HEK293 (cell line): ENCODE results near the gene PIK3C2G.

Experiments
- CTCF ChIA-PET: fragments of 350-600 bp; formaldehyde crosslinking; extraction: SDS; loops from one replicate; lab custom pipeline; 2021; ENCODE audit warnings: antibody characterized with exemption; lab: Yijun Ruan, JAX
- POLR2A ChIA-PET: fragments of 300-600 bp; formaldehyde crosslinking; extraction: SDS; loops from one replicate; lab custom pipeline; 2020; ENCODE audit warnings: antibody characterized with exemption, inconsistent platforms; lab: Yijun Ruan, JAX
- H3K27ac ChIP-seq: fragments of 200-500 bp; sonication (Bioruptor generic); 2 replicates; pipeline ENCODE4 v1.5.1; 2014; ENCODE audit warnings: low read depth, low read length, control low read depth, inconsistent platforms; ENCODE audit errors: extremely low read depth
- H3K36me3 ChIP-seq, 2 experiments: fragments of 200-500 bp in 1 of 2; sonication (Bioruptor generic) in 1 of 2; 1 replicate in 1 of 2; 2 replicates in 1 of 2; pipeline ENCODE4 v1.5.1; 2014 to 2017; ENCODE audit warnings: inconsistent platforms in 2 of 2, low read length in 2 of 2; ENCODE audit not compliant: control insufficient read depth in 2 of 2, insufficient read depth in 1 of 2
- H3K4me1 ChIP-seq: fragments of 200-500 bp; sonication (Bioruptor generic); 2 replicates; pipeline ENCODE4 v1.5.1; 2014; ENCODE audit warnings: mild to moderate bottlenecking, low read length, inconsistent platforms; ENCODE audit not compliant: control insufficient read depth, insufficient read depth
- H3K4me3 ChIP-seq: 2 replicates; pipeline ENCODE4 v1.5.1; 2011; ENCODE audit warnings: low read depth, mild to moderate bottlenecking, control low read depth, low read length, moderate library complexity
- H3K9me3 ChIP-seq: fragments of 200-500 bp; sonication (Bioruptor generic); 2 replicates; pipeline ENCODE4 v1.5.1; 2014; ENCODE audit warnings: low read depth, low read length, inconsistent platforms; ENCODE audit not compliant: control insufficient read depth, insufficient read depth
- BCL11B ChIP-seq: fragments of 450-650 bp; formaldehyde crosslinking; IDR thresholded peaks from 2 replicates; pipeline ENCODE4 v1.5.1; 2016; ENCODE audit warnings: low read depth, missing biosample characterization, missing genetic modification characterization
- GLI2 ChIP-seq: fragments of 450-650 bp; formaldehyde crosslinking; IDR thresholded peaks from 2 replicates; pipeline ENCODE4; 2017; ENCODE audit warnings: missing biosample characterization, missing genetic modification characterization, low read depth, borderline replicate concordance
- IKZF3 ChIP-seq: fragments of 450-650 bp; IDR thresholded peaks from 2 replicates; pipeline ENCODE4 v1.5.0; 2018; ENCODE audit warnings: missing biosample characterization, mild to moderate bottlenecking, missing genetic modification characterization, moderate library complexity
- KLF1 ChIP-seq: fragments of 450-650 bp; formaldehyde crosslinking; IDR thresholded peaks from 2 replicates; pipeline ENCODE4 v1.5.1; 2016; ENCODE audit warnings: missing biosample characterization, missing genetic modification characterization
- OSR2 ChIP-seq: fragments of 450-650 bp; formaldehyde crosslinking; IDR thresholded peaks from 2 replicates; pipeline ENCODE4 v1.5.1; 2016; ENCODE audit warnings: missing biosample characterization, missing genetic modification characterization
- ZEB2 ChIP-seq: fragments of 450-650 bp; formaldehyde crosslinking; IDR thresholded peaks from 2 replicates; pipeline ENCODE4 v1.5.1; 2016; ENCODE audit warnings: missing biosample characterization, missing genetic modification characterization
- ZNF184 ChIP-seq: fragments of 450-650 bp; IDR thresholded peaks from 2 replicates; pipeline ENCODE4 v1.5.1; 2018; ENCODE audit warnings: missing biosample characterization, mild to moderate bottlenecking, missing genetic modification characterization
- ZNF214 ChIP-seq: fragments of 450-650 bp; formaldehyde crosslinking; IDR thresholded peaks from 2 replicates; pipeline ENCODE4 v1.5.1; 2017; ENCODE audit warnings: missing biosample characterization, mild to moderate bottlenecking, missing genetic modification characterization, borderline replicate concordance
- ZNF221 ChIP-seq: fragments of 450-650 bp; formaldehyde crosslinking; IDR thresholded peaks from 2 replicates; pipeline ENCODE4 v1.5.1; 2017; ENCODE audit warnings: missing biosample characterization, missing genetic modification characterization, borderline replicate concordance
- ZNF239 ChIP-seq: fragments of 450-650 bp; formaldehyde crosslinking; IDR thresholded peaks from 2 replicates; pipeline ENCODE4 v1.5.1; 2016; ENCODE audit warnings: missing biosample characterization, missing genetic modification characterization
- ZNF248 ChIP-seq: fragments of 450-650 bp; formaldehyde crosslinking; IDR thresholded peaks from 2 replicates; pipeline ENCODE4 v1.5.1; 2017; ENCODE audit warnings: missing biosample characterization, missing genetic modification characterization
- ZNF37A ChIP-seq: fragments of 450-650 bp; IDR thresholded peaks from 2 replicates; pipeline ENCODE4 v1.5.1; 2018; ENCODE audit warnings: missing biosample characterization, missing genetic modification characterization
- ZNF391 ChIP-seq: fragments of 450-650 bp; formaldehyde crosslinking; IDR thresholded peaks from 2 replicates; pipeline ENCODE4 v1.5.1; 2016; ENCODE audit warnings: low read depth, missing biosample characterization, missing genetic modification characterization, borderline replicate concordance
- ZNF473 ChIP-seq: fragments of 450-650 bp; formaldehyde crosslinking; IDR thresholded peaks from 2 replicates; pipeline ENCODE4 v1.5.1; 2017; ENCODE audit warnings: missing biosample characterization, missing genetic modification characterization
- ZNF529 ChIP-seq: fragments of 450-650 bp; formaldehyde crosslinking; IDR thresholded peaks from 2 replicates; pipeline ENCODE4 v1.5.1; 2017; ENCODE audit warnings: missing genetic modification characterization, missing biosample characterization; ENCODE audit not compliant: insufficient replicate concordance
- ZNF530 ChIP-seq: fragments of 450-650 bp; formaldehyde crosslinking; IDR thresholded peaks from 2 replicates; pipeline ENCODE4 v1.5.1; 2016; ENCODE audit warnings: low read depth, missing biosample characterization, missing genetic modification characterization
- ZNF571 ChIP-seq: fragments of 450-650 bp; formaldehyde crosslinking; IDR thresholded peaks from 2 replicates; pipeline ENCODE4 v1.5.0; 2017; ENCODE audit warnings: missing biosample characterization, missing genetic modification characterization
- ZNF585B ChIP-seq: fragments of 450-650 bp; formaldehyde crosslinking; IDR thresholded peaks from 2 replicates; pipeline ENCODE4 v1.5.1; 2016; ENCODE audit warnings: missing biosample characterization, missing genetic modification characterization
- ZNF670 ChIP-seq: fragments of 450-650 bp; formaldehyde crosslinking; IDR thresholded peaks from 2 replicates; pipeline ENCODE4 v1.5.1; 2016; ENCODE audit warnings: missing biosample characterization, missing genetic modification characterization, low read depth
- TF ChIP-seq, protein P1 (sequence below): fragments of 450-650 bp; formaldehyde crosslinking; IDR thresholded peaks from 2 replicates; pipeline ENCODE4 v1.5.1; 2016; ENCODE audit warnings: missing biosample characterization, missing genetic modification characterization
- TF ChIP-seq, protein P2 (sequence below): fragments of 450-650 bp; formaldehyde crosslinking; IDR thresholded peaks from 2 replicates; pipeline ENCODE4 v1.5.1; 2017; ENCODE audit warnings: missing biosample characterization, missing genetic modification characterization
- TF ChIP-seq, protein P3 (sequence below): fragments of 450-650 bp; formaldehyde crosslinking; IDR thresholded peaks from 2 replicates; pipeline ENCODE4 v1.5.1; 2016; ENCODE audit warnings: missing biosample characterization, missing genetic modification characterization

PIK3C2G gene

GRCh38 chr12:18363321-18363720 lies 102.0 kb downstream of the PIK3C2G start:
- TF ChIP-seq GLI2 (tag by site-specific recombination) (no peak), ZNF184 (tag by site-specific recombination) (no peak), ZNF214 (tag by site-specific recombination) (no peak), ZNF391 (tag by site-specific recombination) (no peak)
- TF ChIP-seq, protein P1, sequence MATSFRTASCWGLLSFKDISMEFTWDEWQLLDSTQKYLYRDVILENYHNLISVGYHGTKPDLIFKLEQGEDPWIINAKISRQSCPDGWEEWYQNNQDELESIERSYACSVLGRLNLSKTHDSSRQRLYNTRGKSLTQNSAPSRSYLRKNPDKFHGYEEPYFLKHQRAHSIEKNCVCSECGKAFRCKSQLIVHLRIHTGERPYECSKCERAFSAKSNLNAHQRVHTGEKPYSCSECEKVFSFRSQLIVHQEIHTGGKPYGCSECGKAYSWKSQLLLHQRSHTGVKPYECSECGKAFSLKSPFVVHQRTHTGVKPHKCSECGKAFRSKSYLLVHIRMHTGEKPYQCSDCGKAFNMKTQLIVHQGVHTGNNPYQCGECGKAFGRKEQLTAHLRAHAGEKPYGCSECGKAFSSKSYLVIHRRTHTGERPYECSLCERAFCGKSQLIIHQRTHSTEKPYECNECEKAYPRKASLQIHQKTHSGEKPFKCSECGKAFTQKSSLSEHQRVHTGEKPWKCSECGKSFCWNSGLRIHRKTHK (tag by site-specific recombination): no peak
- H3K36me3 ChIP-seq: no peaks in the 10 kb centered on the region
- no peaks in the 10 kb centered on the region for H3K4me1 ChIP-seq
- ChIA-PET POLR2A (no interaction called here), CTCF (no interaction called here)
- no peak overlapping the region for H3K4me3 ChIP-seq
- no peaks in the 10 kb centered on the region for H3K9me3 ChIP-seq
- H3K27ac ChIP-seq: no peak overlapping the region

DNA sequence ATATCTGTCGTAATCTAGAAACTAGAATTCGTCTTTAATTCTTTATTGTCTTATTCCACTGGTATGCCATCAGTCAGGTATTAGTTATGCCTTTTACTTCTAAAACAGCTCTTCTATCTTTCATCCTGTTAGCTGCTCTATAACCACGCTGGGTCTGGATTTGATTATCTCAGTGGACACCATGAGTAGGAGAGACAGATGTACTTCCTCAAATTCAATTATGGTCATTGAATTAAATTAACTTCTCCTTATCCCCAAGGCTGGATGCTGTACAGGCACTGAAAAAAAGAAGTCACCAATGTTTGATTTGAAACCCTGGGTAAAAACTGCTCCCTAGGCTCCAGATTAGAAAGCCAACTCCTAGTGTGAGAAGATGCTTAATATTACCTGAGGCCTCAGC lies 107.3 kb downstream of the PIK3C2G start:
- H3K4me1 ChIP-seq: no peaks in the 10 kb centered on the region
- TF ChIP-seq ZNF670: no peak
- TF ChIP-seq IKZF3 (tag by site-specific recombination): no peak
- no peak for TF ChIP-seq ZNF529 (tag by site-specific recombination)
- no peak for TF ChIP-seq ZNF239 (tag by site-specific recombination)
- TF ChIP-seq ZNF530 (tag by site-specific recombination): no peak
- TF ChIP-seq ZNF248 (tag by site-specific recombination): no peak
- no peak for TF ChIP-seq ZNF585B (tag by site-specific recombination)
- no peak for TF ChIP-seq ZNF37A
- TF ChIP-seq ZNF221 (tag by site-specific recombination): no peak
- TF ChIP-seq ZNF571: no peak
- TF ChIP-seq ZNF473 (tag by site-specific recombination): no peak
- H3K27ac ChIP-seq: no peak overlapping the region
- POLR2A ChIA-PET: no interaction called here
- CTCF ChIA-PET: no interaction called here
- no peaks in the 10 kb centered on the region for H3K36me3 ChIP-seq
- H3K9me3 ChIP-seq: no peaks in the 10 kb centered on the region
- H3K4me3 ChIP-seq: no peak overlapping the region

DNA sequence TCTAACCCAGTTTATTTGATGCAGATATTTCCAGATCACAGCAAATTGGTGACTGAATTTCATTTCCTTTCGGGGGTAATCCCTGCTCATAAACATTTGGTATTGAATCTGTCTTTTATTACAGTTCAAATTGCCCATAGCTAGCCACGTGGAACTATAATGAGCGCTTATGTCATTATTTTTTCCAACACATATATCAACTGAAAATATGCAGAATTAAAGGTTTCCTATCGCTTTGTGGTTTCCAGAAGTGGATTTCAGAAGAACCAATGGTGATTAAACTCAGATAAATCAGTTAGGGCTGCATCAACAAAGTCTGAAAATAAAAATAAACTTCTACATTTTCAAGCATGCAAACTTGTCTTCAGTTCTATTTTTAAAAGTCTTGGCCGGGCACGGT lies 111.9 kb downstream of the PIK3C2G start:
- TF ChIP-seq ZEB2 (tag by site-specific recombination) (no peak), OSR2 (tag by site-specific recombination) (peak; percentile 65; the same call in 1 of the 2 replicates), BCL11B (tag by site-specific recombination) (0 out of 2 replicates have a peak, but pooled peaks have one; percentile 45), KLF1 (tag by site-specific recombination) (no peak), GLI2 (tag by site-specific recombination) (0 out of 2 replicates have a peak, but pooled peaks have one; percentile 8)
- TF ChIP-seq, protein P2, sequence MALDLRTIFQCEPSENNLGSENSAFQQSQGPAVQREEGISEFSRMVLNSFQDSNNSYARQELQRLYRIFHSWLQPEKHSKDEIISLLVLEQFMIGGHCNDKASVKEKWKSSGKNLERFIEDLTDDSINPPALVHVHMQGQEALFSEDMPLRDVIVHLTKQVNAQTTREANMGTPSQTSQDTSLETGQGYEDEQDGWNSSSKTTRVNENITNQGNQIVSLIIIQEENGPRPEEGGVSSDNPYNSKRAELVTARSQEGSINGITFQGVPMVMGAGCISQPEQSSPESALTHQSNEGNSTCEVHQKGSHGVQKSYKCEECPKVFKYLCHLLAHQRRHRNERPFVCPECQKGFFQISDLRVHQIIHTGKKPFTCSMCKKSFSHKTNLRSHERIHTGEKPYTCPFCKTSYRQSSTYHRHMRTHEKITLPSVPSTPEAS (tag by site-specific recombination): no peak
- TF ChIP-seq, protein P3, sequence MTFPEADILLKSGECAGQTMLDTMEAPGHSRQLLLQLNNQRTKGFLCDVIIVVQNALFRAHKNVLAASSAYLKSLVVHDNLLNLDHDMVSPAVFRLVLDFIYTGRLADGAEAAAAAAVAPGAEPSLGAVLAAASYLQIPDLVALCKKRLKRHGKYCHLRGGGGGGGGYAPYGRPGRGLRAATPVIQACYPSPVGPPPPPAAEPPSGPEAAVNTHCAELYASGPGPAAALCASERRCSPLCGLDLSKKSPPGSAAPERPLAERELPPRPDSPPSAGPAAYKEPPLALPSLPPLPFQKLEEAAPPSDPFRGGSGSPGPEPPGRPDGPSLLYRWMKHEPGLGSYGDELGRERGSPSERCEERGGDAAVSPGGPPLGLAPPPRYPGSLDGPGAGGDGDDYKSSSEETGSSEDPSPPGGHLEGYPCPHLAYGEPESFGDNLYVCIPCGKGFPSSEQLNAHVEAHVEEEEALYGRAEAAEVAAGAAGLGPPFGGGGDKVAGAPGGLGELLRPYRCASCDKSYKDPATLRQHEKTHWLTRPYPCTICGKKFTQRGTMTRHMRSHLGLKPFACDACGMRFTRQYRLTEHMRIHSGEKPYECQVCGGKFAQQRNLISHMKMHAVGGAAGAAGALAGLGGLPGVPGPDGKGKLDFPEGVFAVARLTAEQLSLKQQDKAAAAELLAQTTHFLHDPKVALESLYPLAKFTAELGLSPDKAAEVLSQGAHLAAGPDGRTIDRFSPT (tag by site-specific recombination): peak; percentile 57; the same call in 1 of the 2 replicates
- no peak overlapping the region for H3K27ac ChIP-seq
- H3K4me1 ChIP-seq: no peaks in the 10 kb centered on the region
- CTCF ChIA-PET: no interaction called here
- H3K36me3 ChIP-seq: no peaks in the 10 kb centered on the region
- no peak overlapping the region for H3K4me3 ChIP-seq
- no peaks in the 10 kb centered on the region; the same call in none of the 2 replicates for H3K9me3 ChIP-seq
- POLR2A ChIA-PET: no interaction called here
